PC-3 (cell line): ENCODE measurements around the gene TENM4.

Experiments
- CTCF ChIP-seq: fragments of 300-600 bp; sonication (generic); conservative IDR thresholded peaks from 2 replicates; pipeline ENCODE4 v1.5.1; 2017; ENCODE audit warnings: antibody characterized with exemption, low read depth, mild to moderate bottlenecking, low read length
- EZH2 ChIP-seq: fragments of 300-600 bp; sonication (generic); IDR thresholded peaks from one replicate; pipeline ENCODE4 v1.6.1; 2017; ENCODE audit warnings: antibody characterized with exemption, mild to moderate bottlenecking, low read length; ENCODE audit not compliant: unreplicated experiment

- TF ChIP-seq EZH2 = no peak
- no peak for TF ChIP-seq CTCF
These were observed 36.0 kb downstream of the TENM4 start for GRCh38 chr11:79404806-79405205.
